Breast epithelium (tissue), 3 donors: ENCODE data around the gene GPR78.

Source experiments
- POLR2A ChIP-seq: fragments of 450-650 bp; IDR thresholded peaks from one replicate; pipeline ENCODE4 v1.6.1; 2016; ENCODE audit warnings: antibody characterized with exemption, mild to moderate bottlenecking, moderate library complexity
- POLR2AphosphoS5 ChIP-seq, 3 donors: sonication (generic); formaldehyde crosslinking; IDR thresholded peaks; one replicate each; pipeline ENCODE4 v1.6.1; 2017; ENCODE audit warnings: antibody characterized with exemption in 3 of 3
- TF ChIP-seq, protein P1 (sequence below), 3 donors: fragments of 450-650 bp; IDR thresholded peaks; one replicate each; pipeline ENCODE4 v1.5.1; 2016 to 2017; ENCODE audit warnings: antibody characterized with exemption in 3 of 3, mild to moderate bottlenecking in 3 of 3, moderate library complexity in 3 of 3

DNA sequence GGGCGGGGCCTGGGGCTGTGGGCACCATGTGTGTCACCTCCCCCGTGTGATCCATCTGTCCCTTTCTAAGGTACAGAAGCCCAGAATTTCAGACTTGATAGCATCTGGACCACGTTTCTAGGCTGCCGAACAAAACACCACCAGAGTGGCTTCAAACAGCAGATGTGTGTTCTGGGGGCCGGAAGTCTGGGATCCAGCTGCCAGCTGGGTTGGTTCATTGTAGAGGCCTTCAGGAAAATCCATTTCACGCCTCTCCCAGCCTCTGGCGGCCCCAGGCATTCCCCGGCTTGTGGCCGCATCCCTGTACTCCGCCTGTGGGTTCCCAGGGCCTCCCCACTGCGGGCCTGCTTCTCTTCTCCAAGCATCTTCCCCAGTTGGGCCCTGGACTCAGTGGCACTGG, 39.6 kb upstream of the GPR78 start:
- TF ChIP-seq POLR2A (no peak), POLR2AphosphoS5 (IDR thresholded peaks at IDR 0.05) (no peak)
- TF ChIP-seq, protein P1, sequence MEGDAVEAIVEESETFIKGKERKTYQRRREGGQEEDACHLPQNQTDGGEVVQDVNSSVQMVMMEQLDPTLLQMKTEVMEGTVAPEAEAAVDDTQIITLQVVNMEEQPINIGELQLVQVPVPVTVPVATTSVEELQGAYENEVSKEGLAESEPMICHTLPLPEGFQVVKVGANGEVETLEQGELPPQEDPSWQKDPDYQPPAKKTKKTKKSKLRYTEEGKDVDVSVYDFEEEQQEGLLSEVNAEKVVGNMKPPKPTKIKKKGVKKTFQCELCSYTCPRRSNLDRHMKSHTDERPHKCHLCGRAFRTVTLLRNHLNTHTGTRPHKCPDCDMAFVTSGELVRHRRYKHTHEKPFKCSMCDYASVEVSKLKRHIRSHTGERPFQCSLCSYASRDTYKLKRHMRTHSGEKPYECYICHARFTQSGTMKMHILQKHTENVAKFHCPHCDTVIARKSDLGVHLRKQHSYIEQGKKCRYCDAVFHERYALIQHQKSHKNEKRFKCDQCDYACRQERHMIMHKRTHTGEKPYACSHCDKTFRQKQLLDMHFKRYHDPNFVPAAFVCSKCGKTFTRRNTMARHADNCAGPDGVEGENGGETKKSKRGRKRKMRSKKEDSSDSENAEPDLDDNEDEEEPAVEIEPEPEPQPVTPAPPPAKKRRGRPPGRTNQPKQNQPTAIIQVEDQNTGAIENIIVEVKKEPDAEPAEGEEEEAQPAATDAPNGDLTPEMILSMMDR (IDR thresholded peaks at IDR 0.05) = no peak
